Jurkat, Clone E6-1 (cell line): Measurements from ENCODE around the gene SKIC8.
A peak's percentile ranks its signal among the peaks of the same experiment; 100 is the strongest.

Source experiments
- DNase-seq: peaks from one replicate; pipeline ENCODE4 v3.0.0-alpha.2; 2011; ENCODE audit warnings: low read depth, low spot score
- H3K4me3 ChIP-seq: 2 replicates; pipeline ENCODE4 v1.5.1; 2011; ENCODE audit warnings: mild to moderate bottlenecking, low read length, control low read depth, moderate library complexity

SKIC8 gene

GRCh38 chr15:78322724-78323521 is 23.5 kb upstream of the SKIC8 start:
- no peak for DNase-seq
- no peak overlapping the region for H3K4me3 ChIP-seq

GRCh38 chr15:78322243-78322642 is 22.8 kb upstream of the SKIC8 start:
- no peak overlapping the region for H3K4me3 ChIP-seq
- DNase-seq = no peak

- no peak for DNase-seq
- no peak overlapping the region for H3K4me3 ChIP-seq
These were observed 22.4 kb upstream of the SKIC8 start for GRCh38 chr15:78321786-78322185.

- no peak for DNase-seq
- H3K4me3 ChIP-seq = no peak overlapping the region
These were observed 21.7 kb upstream of the SKIC8 start for GRCh38 chr15:78321041-78321570.

- no peak for DNase-seq
- no peak overlapping the region for H3K4me3 ChIP-seq
These were observed 20.8 kb upstream of the SKIC8 start for GRCh38 chr15:78320183-78320582.

GRCh38 chr15:78319588-78319987 is 20.2 kb upstream of the SKIC8 start:
- no peak overlapping the region for H3K4me3 ChIP-seq
- no peak for DNase-seq

- no peak overlapping the region for H3K4me3 ChIP-seq
- no peak for DNase-seq
These were observed 17.9 kb upstream of the SKIC8 start for GRCh38 chr15:78317145-78317836.

GRCh38 chr15:78316283-78317083 is 17.1 kb upstream of the SKIC8 start:
- DNase-seq = no peak
- no peak overlapping the region for H3K4me3 ChIP-seq

GRCh38 chr15:78315686-78316282 is 16.4 kb upstream of the SKIC8 start:
- peak; percentile 12 for DNase-seq
- H3K4me3 ChIP-seq = no peak overlapping the region

- no peak overlapping the region for H3K4me3 ChIP-seq
- no peak for DNase-seq
These were observed 14.8 kb upstream of the SKIC8 start for GRCh38 chr15:78314181-78314581.

- no peak for DNase-seq
- H3K4me3 ChIP-seq = no peak overlapping the region
These were observed 14.0 kb upstream of the SKIC8 start for GRCh38 chr15:78313383-78313782.

GRCh38 chr15:78312957-78313356 is 13.5 kb upstream of the SKIC8 start:
- DNase-seq = no peak
- no peak overlapping the region for H3K4me3 ChIP-seq

GRCh38 chr15:78312536-78312935 is 13.1 kb upstream of the SKIC8 start:
- no peak overlapping the region for H3K4me3 ChIP-seq
- no peak for DNase-seq

- DNase-seq = no peak
- H3K4me3 ChIP-seq = no peak overlapping the region
These were observed 11.9 kb upstream of the SKIC8 start for GRCh38 chr15:78311292-78311691.

GRCh38 chr15:78308422-78309032 is 9.1 kb upstream of the SKIC8 start:
- no peak overlapping the region for H3K4me3 ChIP-seq
- DNase-seq = peak; percentile 33

- no peak overlapping the region for H3K4me3 ChIP-seq
- no peak for DNase-seq
These were observed 8.6 kb upstream of the SKIC8 start for GRCh38 chr15:78307976-78308375.

GRCh38 chr15:78306176-78306774 is 6.9 kb upstream of the SKIC8 start:
- no peak for DNase-seq
- H3K4me3 ChIP-seq = no peak overlapping the region

GRCh38 chr15:78304216-78305066 is 5.0 kb upstream of the SKIC8 start:
- H3K4me3 ChIP-seq = no peak overlapping the region
- no peak for DNase-seq
